Stimulated activated CD8-positive, alpha-beta memory T cell treated with anti-CD3 and anti-CD28 coated beads, Interleukin-4, amount 100 ng/mL, for 48 hours (primary cell): ENCODE data around the gene ZMAT3.
"Not testable (repeated sequence)": the region's sequence is repeated elsewhere in the genome, so short reads cannot be mapped to it uniquely, and the experiment has no call there.

Experiments used
- DNase-seq: peaks from one replicate; pipeline ENCODE4 v3.0.0-alpha.2; 2020

Gene ZMAT3

GRCh38 chr3:179071323-179072099 is at the start of gene ZMAT3:
Gene ZMAT3, minus strand, starts transcription at chr3:179071809. Its CDS starts 4,057 bp downstream, at chr3:179067752.
- DNase-seq = peak; percentile 89

GRCh38 chr3:179116816-179117215 is 45.2 kb upstream of the ZMAT3 start:
- no peak for DNase-seq

GRCh38 chr3:179115444-179115843 is 43.8 kb upstream of the ZMAT3 start:
- not testable (repeated sequence) for DNase-seq

- DNase-seq = no peak
These were observed 42.3 kb upstream of the ZMAT3 start for GRCh38 chr3:179113903-179114302.

- DNase-seq = no peak
These were observed 36.5 kb upstream of the ZMAT3 start for GRCh38 chr3:179108086-179108485.

- DNase-seq = no peak
These were observed 36.0 kb upstream of the ZMAT3 start for GRCh38 chr3:179107617-179108016.

- DNase-seq = no peak
These were observed 34.3 kb upstream of the ZMAT3 start for GRCh38 chr3:179105881-179106280.

- no peak for DNase-seq
These were observed 29.0 kb upstream of the ZMAT3 start for GRCh38 chr3:179100652-179101051.

GRCh38 chr3:179098388-179099077 is 26.9 kb upstream of the ZMAT3 start:
- no peak for DNase-seq

- DNase-seq = no peak
These were observed 22.2 kb upstream of the ZMAT3 start for GRCh38 chr3:179093807-179094206.

- DNase-seq = no peak
These were observed 19.5 kb upstream of the ZMAT3 start for GRCh38 chr3:179091113-179091512.

- no peak for DNase-seq
These were observed 16.7 kb upstream of the ZMAT3 start for GRCh38 chr3:179088306-179088705.

GRCh38 chr3:179083977-179084376 is 12.4 kb upstream of the ZMAT3 start:
- DNase-seq = no peak

GRCh38 chr3:179082416-179082815 is 10.8 kb upstream of the ZMAT3 start:
- DNase-seq = no peak

GRCh38 chr3:179081885-179082284 is 10.3 kb upstream of the ZMAT3 start:
- no peak for DNase-seq

- DNase-seq = no peak
These were observed 7.9 kb upstream of the ZMAT3 start for GRCh38 chr3:179079537-179079936.

- no peak for DNase-seq
These were observed 4.8 kb upstream of the ZMAT3 start for GRCh38 chr3:179076243-179077027.

GRCh38 chr3:179074656-179075055 is 3.0 kb upstream of the ZMAT3 start:
- DNase-seq = no peak

GRCh38 chr3:179073816-179074215 is 2.2 kb upstream of the ZMAT3 start:
- DNase-seq = no peak

- DNase-seq = peak; percentile 62
These were observed 460 bp upstream of the ZMAT3 start for GRCh38 chr3:179072100-179072438.

- no peak for DNase-seq
These were observed 634 bp downstream of the ZMAT3 start for GRCh38 chr3:179071027-179071322.

GRCh38 chr3:179069762-179070390 is 1.7 kb downstream of the ZMAT3 start:
- DNase-seq = no peak

- peak; percentile 52 for DNase-seq
These were observed 2.7 kb downstream of the ZMAT3 start for GRCh38 chr3:179068779-179069530.
